ENCODE results near the gene HNRNPU. TPM values are rescaled to one million over a fixed set of nuclear protein-coding genes. Genes with fewer than 3 reads are reported as not detected.

The HNRNPU gene
- total RNA-seq, 2 donors from 2014 or later = 517 to 556 TPM

GRCh38 chr1:244830639-244831038 lies 33.7 kb downstream of the HNRNPU start:
- H3K27ac Mint-ChIP-seq = no peak overlapping the region
- TF ChIP-seq, protein P1, sequence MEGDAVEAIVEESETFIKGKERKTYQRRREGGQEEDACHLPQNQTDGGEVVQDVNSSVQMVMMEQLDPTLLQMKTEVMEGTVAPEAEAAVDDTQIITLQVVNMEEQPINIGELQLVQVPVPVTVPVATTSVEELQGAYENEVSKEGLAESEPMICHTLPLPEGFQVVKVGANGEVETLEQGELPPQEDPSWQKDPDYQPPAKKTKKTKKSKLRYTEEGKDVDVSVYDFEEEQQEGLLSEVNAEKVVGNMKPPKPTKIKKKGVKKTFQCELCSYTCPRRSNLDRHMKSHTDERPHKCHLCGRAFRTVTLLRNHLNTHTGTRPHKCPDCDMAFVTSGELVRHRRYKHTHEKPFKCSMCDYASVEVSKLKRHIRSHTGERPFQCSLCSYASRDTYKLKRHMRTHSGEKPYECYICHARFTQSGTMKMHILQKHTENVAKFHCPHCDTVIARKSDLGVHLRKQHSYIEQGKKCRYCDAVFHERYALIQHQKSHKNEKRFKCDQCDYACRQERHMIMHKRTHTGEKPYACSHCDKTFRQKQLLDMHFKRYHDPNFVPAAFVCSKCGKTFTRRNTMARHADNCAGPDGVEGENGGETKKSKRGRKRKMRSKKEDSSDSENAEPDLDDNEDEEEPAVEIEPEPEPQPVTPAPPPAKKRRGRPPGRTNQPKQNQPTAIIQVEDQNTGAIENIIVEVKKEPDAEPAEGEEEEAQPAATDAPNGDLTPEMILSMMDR (conservative IDR thresholded peaks at IDR 0.05) = no peak
- WGBS, 2 experiments (ENCODE audit: insufficient coverage in 1 of 2, insufficient read length in 1 of 2) = 84 to 100% methylated on average over 2 to 3 of the region's 3 CpGs

GRCh38 chr1:244826712-244827111 lies 37.6 kb downstream of the HNRNPU start:
- H3K4me1 Mint-ChIP-seq = no peaks in the 10 kb centered on the region
- no peaks in the 10 kb centered on the region for H3K4me1 ChIP-seq (ENCODE audit: control insufficient read depth, insufficient read depth, low read length)
- no peak overlapping the region for H3K4me3 Mint-ChIP-seq

More at GRCh38 chr1:244830639-244831038, 33.7 kb downstream of the HNRNPU start:
- no peak for DNase-seq
- H3K36me3 ChIP-seq (ENCODE audit: control insufficient read depth, insufficient read depth, low read length) = no peaks in the 10 kb centered on the region
- no peak overlapping the region for H3K9ac ChIP-seq (ENCODE audit: extremely low read depth, low read length, poor library complexity, severe bottlenecking)
- H3K27me3 ChIP-seq (ENCODE audit: control insufficient read depth, insufficient read depth, low read length, poor library complexity, severe bottlenecking) = no peaks in the 10 kb centered on the region
- H3K9me3 ChIP-seq (ENCODE audit: control insufficient read depth, low read length) = no peaks in the 10 kb centered on the region
- no peak overlapping the region for H3K27ac ChIP-seq (ENCODE audit: low read depth, low read length)
- Mint-ChIP-seq H3K4me1 (peaks cover 3% of the 10 kb centered on the region), H3K27me3 (ENCODE audit: insufficient read depth) (no peaks in the 10 kb centered on the region), H3K36me3 (ENCODE audit: low read depth) (no peaks in the 10 kb centered on the region), H3K4me3 (no peak overlapping the region), H3K9me3 (no peaks in the 10 kb centered on the region)
- H3K4me1 ChIP-seq (ENCODE audit: control insufficient read depth, insufficient read depth, low read length) = no peaks in the 10 kb centered on the region
- no peak overlapping the region for H3K4me3 ChIP-seq (ENCODE audit: low read length)

GRCh38 chr1:244822878-244823277 lies 41.5 kb downstream of the HNRNPU start:
- no peaks in the 10 kb centered on the region for H3K36me3 Mint-ChIP-seq (ENCODE audit: low read depth)
- H3K27ac ChIP-seq (ENCODE audit: low read depth, low read length) = no peak overlapping the region
- TF ChIP-seq, protein P1 (conservative IDR thresholded peaks at IDR 0.05) = no peak
- WGBS, 2 experiments (ENCODE audit: insufficient coverage in 1 of 2, insufficient read length in 1 of 2) = 85 to 94% methylated on average over 10 to 11 of the region's 11 CpGs
- H3K36me3 ChIP-seq (ENCODE audit: control insufficient read depth, insufficient read depth, low read length) = no peaks in the 10 kb centered on the region
- no peak overlapping the region for H3K4me3 ChIP-seq (ENCODE audit: low read length)
- no peak overlapping the region for H3K9ac ChIP-seq (ENCODE audit: extremely low read depth, low read length, poor library complexity, severe bottlenecking)
- H3K27ac Mint-ChIP-seq = no peak overlapping the region
- DNase-seq = no peak
- no peaks in the 10 kb centered on the region for H3K27me3 Mint-ChIP-seq (ENCODE audit: insufficient read depth)
- H3K4me3 Mint-ChIP-seq = no peak overlapping the region
- no peaks in the 10 kb centered on the region for H3K9me3 ChIP-seq (ENCODE audit: control insufficient read depth, low read length)
- no peaks in the 10 kb centered on the region for H3K9me3 Mint-ChIP-seq
- peaks cover 7% of the 10 kb centered on the region for H3K4me1 Mint-ChIP-seq
- H3K4me1 ChIP-seq (ENCODE audit: control insufficient read depth, insufficient read depth, low read length) = no peaks in the 10 kb centered on the region
- H3K27me3 ChIP-seq (ENCODE audit: control insufficient read depth, insufficient read depth, low read length, poor library complexity, severe bottlenecking) = no peaks in the 10 kb centered on the region

More at GRCh38 chr1:244826712-244827111, 37.6 kb downstream of the HNRNPU start:
- WGBS, 2 experiments (ENCODE audit: insufficient coverage in 1 of 2, insufficient read length in 1 of 2) = 89 to 100% methylated on average over 1 to 4 of the region's 4 CpGs
- Histone ChIP-seq H3K27me3 (ENCODE audit: control insufficient read depth, insufficient read depth, low read length, poor library complexity, severe bottlenecking) (no peaks in the 10 kb centered on the region), H3K27ac (ENCODE audit: low read depth, low read length) (no peak overlapping the region), H3K9me3 (ENCODE audit: control insufficient read depth, low read length) (no peaks in the 10 kb centered on the region), H3K9ac (ENCODE audit: extremely low read depth, low read length, poor library complexity, severe bottlenecking) (no peak overlapping the region), H3K4me3 (ENCODE audit: low read length) (no peak overlapping the region), H3K36me3 (ENCODE audit: control insufficient read depth, insufficient read depth, low read length) (no peaks in the 10 kb centered on the region)
- Mint-ChIP-seq H3K27ac (no peak overlapping the region), H3K27me3 (ENCODE audit: insufficient read depth) (no peaks in the 10 kb centered on the region), H3K9me3 (no peaks in the 10 kb centered on the region), H3K36me3 (ENCODE audit: low read depth) (no peaks in the 10 kb centered on the region)
- no peak for DNase-seq
- TF ChIP-seq, protein P1 (conservative IDR thresholded peaks at IDR 0.05) = no peak

Measured in endodermal cell (in vitro differentiated cells).